Activated T-cell treated with anti-CD3 and anti-CD28 coated beads for 4 hours (primary cell): ENCODE measurements around the gene RNGTT.

Experiments used
- DNase-seq: peaks from one replicate; pipeline ENCODE4 v3.0.0-alpha.2; 2020

Gene RNGTT

GRCh38 chr6:88708197-88708744, 255.1 kb downstream of the RNGTT start:
- no peak for DNase-seq

- DNase-seq = no peak
Measured at GRCh38 chr6:88705601-88706000, 257.8 kb downstream of the RNGTT start.

GRCh38 chr6:88704980-88705379, 258.4 kb downstream of the RNGTT start:
- no peak for DNase-seq

GRCh38 chr6:88702956-88703556, 260.4 kb downstream of the RNGTT start:
- DNase-seq = no peak

GRCh38 chr6:88698661-88699060, 264.8 kb downstream of the RNGTT start:
- DNase-seq = no peak

GRCh38 chr6:88695937-88696336, 267.5 kb downstream of the RNGTT start:
- DNase-seq = no peak

- no peak for DNase-seq
Measured at GRCh38 chr6:88683734-88684133, 279.7 kb downstream of the RNGTT start.

- no peak for DNase-seq
Measured at GRCh38 chr6:88680654-88681053, 282.8 kb downstream of the RNGTT start.

- no peak for DNase-seq
Measured at GRCh38 chr6:88679841-88680240, 283.6 kb downstream of the RNGTT start.

GRCh38 chr6:88677356-88677755, 286.1 kb downstream of the RNGTT start:
- DNase-seq = no peak

- no peak for DNase-seq
Measured at GRCh38 chr6:88671624-88672023, 291.8 kb downstream of the RNGTT start.

- DNase-seq = no peak
Measured at GRCh38 chr6:88670369-88670768, 293.0 kb downstream of the RNGTT start.

- no peak for DNase-seq
Measured at GRCh38 chr6:88669475-88669874, 293.9 kb downstream of the RNGTT start.

GRCh38 chr6:88666901-88667300, 296.5 kb downstream of the RNGTT start:
- no peak for DNase-seq

GRCh38 chr6:88665131-88665530, 298.3 kb downstream of the RNGTT start:
- DNase-seq = no peak

- no peak for DNase-seq
Measured at GRCh38 chr6:88663801-88664200, 299.6 kb downstream of the RNGTT start.

- no peak for DNase-seq
Measured at GRCh38 chr6:88662653-88663174, 300.7 kb downstream of the RNGTT start.

GRCh38 chr6:88662163-88662580, 301.2 kb downstream of the RNGTT start:
- DNase-seq = no peak

GRCh38 chr6:88661136-88661535, 302.3 kb downstream of the RNGTT start:
- no peak for DNase-seq

- DNase-seq = no peak
Measured at GRCh38 chr6:88655586-88655985, 307.8 kb downstream of the RNGTT start.

GRCh38 chr6:88653936-88654335, 309.5 kb downstream of the RNGTT start:
- no peak for DNase-seq

- no peak for DNase-seq
Measured at GRCh38 chr6:88651400-88651799, 312.0 kb downstream of the RNGTT start.

- DNase-seq = no peak
Measured at GRCh38 chr6:88650979-88651378, 312.4 kb downstream of the RNGTT start.

GRCh38 chr6:88650029-88650619, 313.3 kb downstream of the RNGTT start:
- no peak for DNase-seq
